ENCODE results near the gene TRPC1.
"Not testable (repeated sequence)": the region's sequence is repeated elsewhere in the genome, so short reads cannot be mapped to it uniquely, and the experiment has no call there.

TRPC1 gene

DNA sequence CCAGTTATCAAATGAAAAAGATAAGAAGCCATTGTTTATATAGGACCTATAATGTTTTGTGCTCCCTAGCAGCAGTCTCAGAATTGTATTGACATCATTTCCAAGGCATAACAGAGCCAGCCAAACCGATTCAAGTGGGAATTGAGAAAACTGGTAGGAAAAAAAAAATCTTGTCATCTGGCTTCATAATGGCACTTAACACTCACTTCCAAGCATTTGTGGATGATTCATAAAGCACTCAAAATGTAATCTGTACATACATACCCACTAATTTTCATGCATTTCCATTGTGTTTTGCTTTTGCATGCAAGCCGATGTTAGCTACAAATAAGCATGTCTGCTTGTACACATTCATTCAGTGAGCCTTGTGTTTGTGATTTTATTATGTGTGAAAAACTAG, 18.6 kb upstream of the TRPC1 start:
- TF ChIP-seq, protein P1, sequence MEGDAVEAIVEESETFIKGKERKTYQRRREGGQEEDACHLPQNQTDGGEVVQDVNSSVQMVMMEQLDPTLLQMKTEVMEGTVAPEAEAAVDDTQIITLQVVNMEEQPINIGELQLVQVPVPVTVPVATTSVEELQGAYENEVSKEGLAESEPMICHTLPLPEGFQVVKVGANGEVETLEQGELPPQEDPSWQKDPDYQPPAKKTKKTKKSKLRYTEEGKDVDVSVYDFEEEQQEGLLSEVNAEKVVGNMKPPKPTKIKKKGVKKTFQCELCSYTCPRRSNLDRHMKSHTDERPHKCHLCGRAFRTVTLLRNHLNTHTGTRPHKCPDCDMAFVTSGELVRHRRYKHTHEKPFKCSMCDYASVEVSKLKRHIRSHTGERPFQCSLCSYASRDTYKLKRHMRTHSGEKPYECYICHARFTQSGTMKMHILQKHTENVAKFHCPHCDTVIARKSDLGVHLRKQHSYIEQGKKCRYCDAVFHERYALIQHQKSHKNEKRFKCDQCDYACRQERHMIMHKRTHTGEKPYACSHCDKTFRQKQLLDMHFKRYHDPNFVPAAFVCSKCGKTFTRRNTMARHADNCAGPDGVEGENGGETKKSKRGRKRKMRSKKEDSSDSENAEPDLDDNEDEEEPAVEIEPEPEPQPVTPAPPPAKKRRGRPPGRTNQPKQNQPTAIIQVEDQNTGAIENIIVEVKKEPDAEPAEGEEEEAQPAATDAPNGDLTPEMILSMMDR (IDR thresholded peaks at IDR 0.05; ENCODE audit: extremely low read depth, missing control alignments): no peak
- no peak for DNase-seq (ENCODE audit: low spot score)

DNA sequence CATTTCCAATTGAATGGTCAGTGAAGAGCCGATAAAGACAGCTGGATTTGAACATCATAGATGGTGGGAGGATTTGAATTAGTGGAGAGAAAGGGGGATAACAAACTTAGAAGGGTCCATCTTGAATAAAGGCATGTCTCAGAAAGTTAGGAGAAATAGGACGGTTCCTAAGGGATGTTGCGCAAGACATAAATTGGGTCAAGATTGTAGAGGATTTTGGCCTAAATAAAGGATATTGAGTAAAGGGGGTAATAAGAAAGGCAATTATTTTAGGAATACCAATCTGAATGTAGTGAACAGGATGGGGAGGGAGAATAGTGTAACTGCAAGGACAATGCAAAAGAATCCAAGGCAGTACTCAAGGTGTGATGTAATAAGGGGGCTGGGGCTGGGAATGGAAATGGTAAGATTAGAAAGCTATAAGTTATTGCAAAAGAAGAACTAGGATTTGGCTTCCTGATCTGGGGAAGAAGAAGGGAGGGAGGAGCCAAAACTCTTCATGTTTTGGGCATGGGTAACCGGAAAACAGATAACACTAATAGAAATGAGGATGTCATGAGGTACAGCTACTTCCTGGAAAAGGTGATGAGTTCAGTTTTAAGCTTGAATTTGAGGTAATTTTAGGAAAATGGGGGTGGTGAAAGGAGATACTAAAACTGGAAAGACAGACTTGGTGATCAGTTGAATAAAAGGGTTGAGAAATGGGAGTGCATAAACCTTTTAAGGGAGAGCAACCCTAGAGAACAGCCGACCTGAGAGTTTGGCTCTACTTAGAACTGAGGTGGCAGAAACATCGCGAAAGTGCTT, 17.3 kb upstream of the TRPC1 start:
- TF ChIP-seq, protein P1 (IDR thresholded peaks at IDR 0.05; ENCODE audit: extremely low read depth, missing control alignments): no peak

DNA sequence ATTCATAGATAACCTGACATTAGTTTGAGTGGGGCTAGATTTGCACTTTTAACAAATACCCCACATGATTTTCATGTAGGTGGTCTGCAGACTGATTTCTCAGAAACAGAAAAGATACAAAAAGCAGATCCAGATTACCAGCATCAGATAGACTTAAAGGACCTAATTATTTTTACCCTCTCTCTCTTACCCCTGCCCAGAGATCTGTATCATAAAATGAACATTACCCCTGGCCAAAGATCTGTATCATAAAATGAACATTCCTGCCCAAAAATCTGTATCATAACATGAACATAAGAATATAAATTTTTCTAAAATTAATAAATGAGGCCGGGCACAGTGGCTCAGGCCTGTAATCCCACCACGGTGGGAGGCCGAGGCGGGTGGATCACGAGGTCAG, 14.6 kb upstream of the TRPC1 start:
- DNase-seq (ENCODE audit: low spot score): no peak
- TF ChIP-seq, protein P1 (IDR thresholded peaks at IDR 0.05; ENCODE audit: extremely low read depth, missing control alignments): no peak

More for the DNA sequence above, 17.3 kb upstream of the TRPC1 start:
- no peak for DNase-seq (ENCODE audit: low spot score)

DNA sequence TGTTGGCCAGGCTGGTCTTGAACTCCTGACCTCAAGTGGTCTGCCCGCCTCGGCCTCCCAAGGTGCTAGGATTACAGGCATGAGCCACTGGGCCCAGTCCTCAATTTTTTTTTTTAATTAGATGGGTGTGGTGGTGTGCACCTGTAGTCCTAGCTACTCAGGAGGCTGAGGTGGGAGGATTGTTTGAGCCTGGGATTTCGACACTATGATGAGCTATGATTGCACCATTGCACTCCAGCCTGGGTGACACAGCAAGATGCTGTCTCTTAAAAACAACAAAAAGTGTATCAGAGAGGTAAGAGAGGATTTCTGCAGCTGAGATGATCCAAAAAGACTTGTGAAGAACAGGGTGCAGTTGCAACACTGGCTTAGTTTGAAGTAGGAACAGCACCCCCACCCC, 9.0 kb upstream of the TRPC1 start:
- not testable (repeated sequence) for DNase-seq (ENCODE audit: low spot score)

DNA sequence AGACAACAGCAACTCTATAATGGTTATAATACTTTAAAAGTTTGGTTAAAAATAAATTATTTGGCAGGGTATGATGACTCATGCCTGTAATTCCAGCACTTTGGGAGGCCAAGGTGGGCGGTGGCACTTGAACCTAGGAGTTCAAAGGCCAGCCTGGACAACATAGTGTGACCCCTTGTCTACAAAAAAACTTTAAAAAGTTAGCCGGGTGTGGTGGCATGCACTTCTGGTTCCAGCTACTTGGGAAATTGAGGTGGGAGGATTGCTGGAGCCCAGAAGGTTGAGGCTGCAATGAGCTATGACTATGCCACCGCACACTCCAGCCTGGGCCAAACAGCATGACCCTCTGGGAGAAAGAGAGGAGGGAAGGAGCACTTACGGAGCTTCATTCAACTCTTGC, 7.7 kb upstream of the TRPC1 start:
- TF ChIP-seq, protein P1 (IDR thresholded peaks at IDR 0.05; ENCODE audit: extremely low read depth, missing control alignments): no peak
- DNase-seq (ENCODE audit: low spot score): no peak

DNA sequence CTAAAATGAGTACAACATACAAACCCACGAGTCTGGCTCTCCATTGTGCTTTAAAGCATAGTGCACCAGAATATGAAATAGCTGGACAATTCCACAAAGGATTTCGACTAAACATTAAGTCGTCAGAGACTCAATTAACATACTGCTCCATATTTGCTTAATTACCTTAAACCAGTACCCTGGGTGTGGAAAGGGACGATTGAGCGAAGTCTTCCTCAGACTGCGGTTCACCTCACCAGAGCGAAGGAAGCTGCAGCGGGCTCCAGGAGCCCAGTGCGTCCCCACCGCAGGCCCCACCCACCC, 218 bp upstream of the TRPC1 start:
- TF ChIP-seq, protein P1 (IDR thresholded peaks at IDR 0.05; ENCODE audit: extremely low read depth, missing control alignments): no peak
- DNase-seq (ENCODE audit: low spot score): no peak

DNA sequence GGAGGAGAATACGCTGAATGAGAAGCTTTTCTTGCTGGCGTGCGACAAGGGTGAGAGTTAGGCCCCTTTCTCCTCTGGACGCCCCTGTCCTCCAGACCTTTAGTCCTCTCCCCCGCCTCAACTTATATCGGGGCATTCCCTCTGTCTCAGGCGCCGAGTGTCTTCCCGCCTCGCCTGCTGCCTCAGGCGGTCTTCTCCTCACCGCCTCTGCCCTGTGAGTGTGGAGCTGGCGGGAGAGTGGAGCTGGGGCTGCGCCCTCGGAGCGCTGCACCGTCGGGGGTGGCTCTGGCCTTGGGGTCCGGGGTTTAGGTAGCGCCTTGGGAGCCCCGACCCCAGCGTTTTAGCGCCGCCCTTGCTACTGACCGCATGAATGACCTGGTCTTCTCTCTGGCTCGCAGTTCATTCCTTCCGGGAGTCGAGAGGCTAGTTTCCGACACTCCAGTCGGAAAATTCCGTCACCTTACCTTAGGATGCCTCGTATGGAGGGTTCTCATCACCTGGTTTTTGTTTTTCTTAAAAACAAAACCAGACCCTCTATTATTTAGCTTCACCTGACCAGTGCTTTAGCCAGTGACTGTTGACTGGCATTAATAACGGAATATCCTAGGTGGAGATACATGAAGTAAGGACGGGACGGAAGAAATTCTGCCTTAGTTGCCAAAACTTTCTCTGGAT, 985 bp downstream of the TRPC1 start:
- TF ChIP-seq, protein P1 (IDR thresholded peaks at IDR 0.05; ENCODE audit: extremely low read depth, missing control alignments): no peak
- DNase-seq (ENCODE audit: low spot score): peak; percentile 58

DNA sequence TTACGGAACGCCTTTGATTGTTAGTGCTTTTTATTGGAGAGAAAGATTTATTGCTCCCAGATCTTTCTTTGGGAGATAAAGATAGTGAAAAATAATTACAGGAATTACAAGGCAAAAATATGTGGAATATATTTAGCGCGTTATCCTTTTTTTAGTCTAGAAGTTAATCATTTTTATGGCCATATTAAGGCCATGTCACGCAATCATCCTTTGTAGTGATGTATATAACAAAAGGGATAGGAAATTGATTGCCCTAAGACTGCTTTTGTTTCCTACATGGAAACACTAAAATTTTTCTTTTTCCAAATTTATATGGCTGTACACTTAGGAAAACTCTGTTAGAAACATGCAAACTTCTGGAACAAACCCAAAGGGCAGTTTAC, 1.5 kb downstream of the TRPC1 start:
- TF ChIP-seq, protein P1 (IDR thresholded peaks at IDR 0.05; ENCODE audit: extremely low read depth, missing control alignments): no peak
- no peak for DNase-seq (ENCODE audit: low spot score)

Measured in GM20000 (cell line).